Measurements from ENCODE around the gene MLX.
"Not testable (repeated sequence)": the region's sequence is repeated elsewhere in the genome, so short reads cannot be mapped to it uniquely, and the experiment has no call there.

Gene MLX

GRCh38 chr17:42554250-42555121 is 12.4 kb upstream of the MLX start:
- no peak; the same call in 1 of the 2 replicates for TF ChIP-seq CTCF (IDR thresholded peaks at IDR 0.05; ENCODE audit: low read depth, low read length)
- DNase-seq (ENCODE audit: extremely low read depth, low read depth) = no peak

- no peak for TF ChIP-seq CTCF (IDR thresholded peaks at IDR 0.05; ENCODE audit: low read depth, low read length)
- DNase-seq (ENCODE audit: extremely low read depth, low read depth) = no peak
Measured at GRCh38 chr17:42555122-42555622, 11.7 kb upstream of the MLX start.

GRCh38 chr17:42555961-42556617 is 10.8 kb upstream of the MLX start:
- not testable (repeated sequence) for DNase-seq (ENCODE audit: extremely low read depth, low read depth)

- DNase-seq (ENCODE audit: extremely low read depth, low read depth) = no peak
- no peak for TF ChIP-seq CTCF (IDR thresholded peaks at IDR 0.05; ENCODE audit: low read depth, low read length)
Measured at GRCh38 chr17:42559075-42559474, 7.8 kb upstream of the MLX start.

GRCh38 chr17:42560246-42560645 is 6.7 kb upstream of the MLX start:
- DNase-seq (ENCODE audit: extremely low read depth, low read depth) = no peak
- TF ChIP-seq CTCF (IDR thresholded peaks at IDR 0.05; ENCODE audit: low read depth, low read length) = no peak

- no peak for TF ChIP-seq CTCF (IDR thresholded peaks at IDR 0.05; ENCODE audit: low read depth, low read length)
- peak; percentile 95 for DNase-seq (ENCODE audit: extremely low read depth, low read depth)
Measured at GRCh38 chr17:42561897-42562387, 5.0 kb upstream of the MLX start, which contains the start of gene COASY. Gene COASY (plus strand): TSS chr17:42562148. CDS start chr17:42562623, 475 bp downstream.

- no peak for DNase-seq (ENCODE audit: extremely low read depth, low read depth)
- no peak for TF ChIP-seq CTCF (IDR thresholded peaks at IDR 0.05; ENCODE audit: low read depth, low read length)
Measured at GRCh38 chr17:42562388-42563142, 4.3 kb upstream of the MLX start.

Data from AG09319 (cell line).